Endothelial cell of umbilical vein (primary cell): ENCODE data around the gene B3GALT6. TPM values are rescaled to one million over a fixed set of nuclear protein-coding genes. Genes with fewer than 3 reads are reported as not detected.

Experiments
- BruUV-seq: library from RNA; stranded (reverse); fragments of 400-500 nt; replicated peaks from 2 replicates; lab custom pipeline; 2021; lab: Mats Ljungman, UMichigan
- CTCF ChIA-PET: fragments of 300-600, 350-600 bp; sonication (Branson Sonifier 250); formaldehyde crosslinking; loops from one replicate; lab custom pipeline; 2021; ENCODE audit warnings: antibody characterized with exemption, inconsistent platforms; lab: Charles Lee
- POLR2A ChIA-PET: fragments of 300-600, 350-600 bp; sonication (Branson Sonifier 250); formaldehyde crosslinking; loops from one replicate; lab custom pipeline; 2021; ENCODE audit warnings: antibody characterized with exemption, inconsistent platforms; lab: Charles Lee
- DNase-seq: peaks from one replicate; pipeline ENCODE4 v3.0.0-alpha.2; 2011; ENCODE audit warnings: low read depth, low spot score
- FAIRE-seq: peaks from 2 replicates; lab custom pipeline; 2011; peaks lifted over from hg19 to GRCh38; lab: Jason Lieb, UNC
- H2AFZ ChIP-seq: 2 replicates; pipeline ENCODE4 v1.6.0; 2012; ENCODE audit warnings: low read depth, low read length, control low read depth, inconsistent platforms
- H3K27ac ChIP-seq: 2 replicates; pipeline ENCODE4 v1.5.1; 2011; ENCODE audit warnings: low read depth, mild to moderate bottlenecking, control low read depth, low read length, moderate library complexity; ENCODE audit not compliant: insufficient read depth
- H3K27me3 ChIP-seq, 2 experiments: 2 replicates each; pipeline versions ENCODE4 v1.6.0 to v1.6.1; 2011; ENCODE audit warnings: low read length in 2 of 2, mixed read lengths in 1 of 2; ENCODE audit not compliant: control insufficient read depth in 2 of 2, insufficient read depth in 2 of 2
- H3K36me3 ChIP-seq, 2 experiments: 2 replicates in 1 of 2; 3 replicates in 1 of 2; pipeline ENCODE4 v1.5.1; 2011; ENCODE audit warnings: low read length in 2 of 2, mild to moderate bottlenecking in 1 of 2, moderate library complexity in 1 of 2; ENCODE audit not compliant: control insufficient read depth in 2 of 2, insufficient read depth in 2 of 2; ENCODE audit errors: extremely low read depth in 1 of 2
- H3K4me1 ChIP-seq: 3 replicates; pipeline ENCODE4 v1.5.1; 2011; ENCODE audit warnings: mild to moderate bottlenecking, low read length; ENCODE audit not compliant: control insufficient read depth, insufficient read depth; ENCODE audit errors: extremely low read depth
- H3K4me2 ChIP-seq: 2 replicates; pipeline ENCODE4 v1.6.1; 2011; ENCODE audit warnings: low read length, control low read depth, mixed read lengths; ENCODE audit not compliant: insufficient read depth
- H3K4me3 ChIP-seq, 3 experiments: fragments of 200-600 bp in 1 of 3; sonication (generic), shearing (Covaris generic) in 1 of 3; replicated peaks in 1 of 3; 2 replicates each; pipeline ENCODE4 v1.5.1; 2011 to 2016; ENCODE audit warnings: control low read depth in 3 of 3, low read length in 3 of 3, mild to moderate bottlenecking in 2 of 3, inconsistent platforms in 1 of 3, low read depth in 1 of 3, moderate library complexity in 1 of 3; ENCODE audit not compliant: insufficient read depth in 1 of 3
- H3K79me2 ChIP-seq: 2 replicates; pipeline ENCODE4 v1.6.0; 2012; ENCODE audit warnings: low read length, inconsistent platforms; ENCODE audit not compliant: control insufficient read depth, insufficient read depth
- H3K9ac ChIP-seq: replicated peaks from 2 replicates; pipeline ENCODE3; 2011; ENCODE audit warnings: low read length, control low read depth; ENCODE audit not compliant: insufficient read depth; ENCODE audit errors: extremely low read depth
- H3K9me1 ChIP-seq: replicated peaks from 3 replicates; pipeline ENCODE4 v1.6.0; 2011; ENCODE audit warnings: mild to moderate bottlenecking, low read length; ENCODE audit not compliant: control insufficient read depth, insufficient read depth; ENCODE audit errors: extremely low read depth
- H3K9me3 ChIP-seq: replicated peaks from 2 replicates; pipeline ENCODE4 v1.5.1; 2012; ENCODE audit warnings: low read length, inconsistent platforms; ENCODE audit not compliant: control insufficient read depth, insufficient read depth
- H4K20me1 ChIP-seq: replicated peaks from 2 replicates; pipeline ENCODE3; 2011; ENCODE audit warnings: mild to moderate bottlenecking, low read length; ENCODE audit not compliant: control insufficient read depth, insufficient read depth; ENCODE audit errors: extremely low read depth
- CTCF ChIP-seq, 2 donors: IDR thresholded peaks; 1 replicate in 1 of 2; 2 replicates in 1 of 2; pipeline ENCODE4 v1.5.1; 2011; ENCODE audit warnings: low read length in 2 of 2, mild to moderate bottlenecking in 2 of 2, moderate library complexity in 2 of 2, control low read depth in 1 of 2, inconsistent platforms in 1 of 2, low read depth in 1 of 2; ENCODE audit not compliant: insufficient read depth in 1 of 2; ENCODE audit errors: extremely low read depth in 1 of 2
- EZH2 ChIP-seq: IDR thresholded peaks from 2 replicates; pipeline ENCODE4 v1.6.1; 2012; ENCODE audit warnings: borderline replicate concordance, low read depth, mild to moderate bottlenecking, moderate library complexity, low read length, inconsistent platforms; ENCODE audit not compliant: severe bottlenecking
- FOS ChIP-seq: IDR thresholded peaks from 2 replicates; pipeline ENCODE4 v1.6.1; 2011; ENCODE audit warnings: mild to moderate bottlenecking, low read length, moderate library complexity, borderline replicate concordance; ENCODE audit not compliant: insufficient read depth
- GATA2 ChIP-seq: IDR thresholded peaks from 2 replicates; pipeline ENCODE4 v1.7.0; 2011; ENCODE audit warnings: low read depth, mild to moderate bottlenecking, moderate library complexity, mixed read lengths, low read length; ENCODE audit not compliant: insufficient read length, insufficient read depth
- JUN ChIP-seq: IDR thresholded peaks from 2 replicates; pipeline ENCODE4 v1.6.1; 2011; ENCODE audit warnings: borderline replicate concordance, low read depth; ENCODE audit not compliant: insufficient read length, insufficient read depth
- MAX ChIP-seq: IDR thresholded peaks from 2 replicates; pipeline ENCODE4 v1.6.1; 2011; ENCODE audit not compliant: insufficient read depth, insufficient read length
- MYC ChIP-seq: IDR thresholded peaks from one replicate; pipeline ENCODE4 v1.6.1; 2011; ENCODE audit warnings: mild to moderate bottlenecking, low read depth, low read length
- POLR2A ChIP-seq: IDR thresholded peaks from 2 replicates; pipeline ENCODE4 v1.6.1; 2012; ENCODE audit warnings: low read depth, mild to moderate bottlenecking, control low read depth, low read length
- POLR2AphosphoS5 ChIP-seq: IDR thresholded peaks from 2 replicates; pipeline ENCODE4 v1.6.1; 2012; ENCODE audit warnings: low read depth, mild to moderate bottlenecking, control low read depth, low read length, moderate library complexity; ENCODE audit not compliant: insufficient read depth
- dilution Hi-C: fragments of 300-500 bp; cut with MboI; formaldehyde crosslinking; loops from one replicate; pipeline ENCODE4 v1.15.0; 2019; ENCODE audit warnings: low sequenced_read_pairs; ENCODE audit not compliant: extremely low pct_ligation_motif_present
- intact Hi-C: fragments of 100-400 bp; cut with micrococcal nuclease; formaldehyde crosslinking; loops from one replicate; pipeline ENCODE4 v1.10.0; 2022
- polyA plus RNA-seq, 4 experiments: library from polyadenylated mRNA; depleted of rRNA in 3 of 4; stranded (reverse) in 3 of 4; unstranded in 1 of 4; fragments of >200 nt; gene quantifications; 2 replicates each; pipeline versions ENCODE4 v1.2.1 to v1.2.3, GENCODE V29; 2011 to 2012; ENCODE audit warnings: missing spikeins in 1 of 4
- total RNA-seq: library from RNA; stranded (reverse); gene quantifications from 2 replicates; pipeline ENCODE4 v1.2.3, GENCODE V29; 2021

The B3GALT6 gene
- total and polyA plus RNA-seq, 2 donors (not counting 3 experiments of a cell fraction or from before 2014, with no cell fraction given) = 24.6 to 34.1 TPM

- no peak overlapping the region for H3K4me2 ChIP-seq
- H3K27ac ChIP-seq = no peak overlapping the region
- H3K9me3 ChIP-seq = no peaks in the 10 kb centered on the region
- no peak overlapping the region for H3K9ac ChIP-seq
- POLR2A ChIA-PET = no interaction called here
- TF ChIP-seq EZH2 (no peak), CTCF (IDR thresholded peaks at IDR 0.05; ENCODE audit: extremely low read depth in 1 of 2, insufficient read depth in 1 of 2, low read depth in 1 of 2, low read length in 2 of 2) (no peak), FOS (no peak), POLR2A (no peak), JUN (no peak), POLR2AphosphoS5 (no peak), GATA2 (no peak), MAX (no peak), MYC (no peak)
- H3K4me3 ChIP-seq = no peak overlapping the region
- no peak for DNase-seq
- H3K27me3 ChIP-seq = no peaks in the 10 kb centered on the region
- intact Hi-C loops = no loop called here
- H3K79me2 ChIP-seq = no peaks in the 10 kb centered on the region
- FAIRE-seq = no peak
- H4K20me1 ChIP-seq = no peaks in the 10 kb centered on the region
- dilution Hi-C loops = no loop called here
- peaks cover 2 to 14% of the 10 kb centered on the region in 2 experiments for H3K36me3 ChIP-seq
- H3K4me1 ChIP-seq = no peaks in the 10 kb centered on the region
- no TSS peak for BruUV-seq
- no peak overlapping the region for H2AFZ ChIP-seq
- no peaks in the 10 kb centered on the region for H3K9me1 ChIP-seq
- CTCF ChIA-PET = interaction anchor here (1.2 to 2.1 kb wide), 3 partner anchors 22 to 94 kb away, joined by 3 to 6 read pairs (median 5); no protein-coding TSS in a partner anchor
These were observed 16.0 kb upstream of the B3GALT6 start for GRCh38 chr1:1215881-1216605.
